Hematopoietic multipotent progenitor cell treated with erythropoietin and hydrocortisone succinate and interleukin-3 and kit ligand, for 15 days (in vitro differentiated cells): ENCODE data around the gene TSPAN14.
"Not testable (repeated sequence)": the region's sequence is repeated elsewhere in the genome, so short reads cannot be mapped to it uniquely, and the experiment has no call there.

Experiments used
- DNase-seq: peaks from one replicate; pipeline ENCODE4 v3.0.0-alpha.2; 2015; ENCODE audit warnings: low spot score

TSPAN14 gene

GRCh38 chr10:80453842-80454512 is at the start of gene TSPAN14:
TSS of gene TSPAN14 (plus strand) at chr10:80454310. CDS start at chr10:80489234, 34,924 bp downstream.
- peak; percentile 78 for DNase-seq

DNA sequence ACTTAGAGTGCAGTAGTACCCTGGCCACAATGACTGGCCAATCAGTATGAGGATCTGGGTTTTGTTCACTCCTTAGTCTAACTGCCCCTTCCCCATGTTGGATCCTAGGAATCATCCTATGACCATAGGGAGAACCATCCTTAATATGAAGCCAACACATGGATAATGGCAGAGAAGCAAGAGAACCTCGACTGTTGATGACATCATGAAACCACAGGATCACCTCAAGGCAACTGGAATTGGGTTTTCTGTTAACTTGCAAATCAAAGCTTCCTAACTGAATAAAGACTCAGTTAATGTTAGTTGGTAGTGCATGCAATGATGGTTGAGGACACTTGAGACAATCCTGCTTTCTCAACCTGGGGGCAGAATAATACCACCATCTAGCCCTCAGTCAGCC is 49.1 kb upstream of the TSPAN14 start:
- DNase-seq: no peak

DNA sequence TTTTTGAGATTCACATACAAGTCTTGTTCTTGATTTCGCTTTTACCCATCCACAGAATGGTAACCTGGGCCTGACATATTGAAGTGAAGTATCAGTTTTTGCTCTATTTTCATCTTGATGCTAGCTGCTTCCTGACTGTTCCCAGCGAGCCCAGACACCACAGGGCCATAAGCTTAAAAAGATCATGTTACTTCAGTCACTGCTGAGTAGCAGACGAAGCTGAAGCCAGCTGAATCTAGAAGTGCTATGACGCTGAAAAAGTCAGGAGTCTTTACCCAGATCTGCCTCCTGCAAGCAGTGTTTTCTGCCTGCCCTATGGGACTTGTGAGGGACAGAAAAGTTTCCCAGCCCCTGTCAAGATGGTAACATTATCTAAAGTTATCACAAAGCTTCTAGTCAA is 48.5 kb upstream of the TSPAN14 start:
- no peak for DNase-seq

- DNase-seq: no peak
These were observed 47.9 kb upstream of the TSPAN14 start for GRCh38 chr10:80406204-80406603.

DNA sequence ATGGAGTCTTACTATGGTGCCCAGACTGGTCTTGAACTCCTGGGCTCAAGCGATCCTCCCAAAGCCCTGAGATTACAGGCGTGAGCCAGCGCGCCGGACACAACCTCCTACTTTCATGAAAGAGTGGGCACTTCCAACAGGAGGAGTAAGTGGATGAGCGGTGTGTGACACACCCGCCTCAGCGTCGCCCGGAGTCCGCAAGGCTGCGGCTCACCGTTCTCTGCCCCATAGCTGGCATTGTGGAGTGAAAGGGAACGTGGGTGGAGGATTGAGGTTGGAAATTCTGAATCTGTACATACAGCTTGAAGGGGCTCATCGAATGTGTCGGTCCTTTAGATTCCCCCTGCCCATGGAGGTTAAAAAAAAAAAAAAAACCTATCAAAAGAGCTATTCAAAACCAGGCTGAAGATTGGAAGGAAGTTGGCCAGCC is 46.3 kb upstream of the TSPAN14 start:
- DNase-seq: no peak

DNA sequence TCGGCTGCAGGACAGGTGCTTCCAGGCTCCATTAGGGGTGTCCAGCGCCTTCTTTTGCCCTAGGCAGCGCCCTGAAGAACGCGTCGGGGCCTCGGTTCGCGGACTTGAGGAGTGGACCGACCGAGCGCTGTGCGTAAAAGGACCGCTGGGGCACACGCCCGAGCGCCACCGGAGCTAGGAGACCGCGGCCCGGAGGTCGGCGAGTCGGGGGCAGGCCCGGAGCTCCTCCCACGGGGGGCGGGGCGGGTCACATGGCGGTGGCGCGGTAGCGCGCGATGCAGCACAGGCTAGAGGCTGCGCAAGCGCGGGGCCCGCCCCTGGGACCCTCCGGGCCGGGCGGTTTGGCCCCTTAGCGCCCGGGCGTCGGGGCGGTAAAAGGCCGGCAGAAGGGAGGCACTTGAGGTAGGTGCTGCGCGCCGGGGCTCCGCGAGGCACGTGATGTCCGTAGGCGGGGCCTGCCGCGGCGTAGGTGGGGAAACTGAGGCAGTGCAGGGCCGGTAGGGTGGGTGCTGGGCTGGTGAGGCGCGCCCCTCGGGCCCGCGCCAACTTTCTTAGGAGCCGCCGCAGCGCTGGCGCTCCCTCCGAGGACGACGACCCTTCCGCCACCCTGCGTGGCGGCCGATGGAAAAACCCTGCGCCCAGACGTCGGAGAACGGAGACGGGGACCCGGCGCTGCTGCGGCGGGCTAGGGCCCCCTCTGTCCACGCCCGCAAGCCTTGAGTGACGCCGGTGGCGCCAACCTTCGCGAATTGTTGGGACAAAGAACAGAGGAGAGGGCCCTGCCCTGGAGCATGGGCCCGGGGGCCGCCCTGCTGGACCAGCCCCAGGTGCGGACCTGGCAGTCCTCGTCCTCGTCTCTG is 45.6 kb upstream of the TSPAN14 start, which contains the start of gene PRXL2A:
PRXL2A (plus strand) TSS at position 310 of the 860 bp plus-strand sequence. CDS start 11,917 bp downstream, outside the sequence.
- DNase-seq: no peak

GRCh38 chr10:80409121-80409520 is 45.0 kb upstream of the TSPAN14 start:
- DNase-seq: no peak

DNA sequence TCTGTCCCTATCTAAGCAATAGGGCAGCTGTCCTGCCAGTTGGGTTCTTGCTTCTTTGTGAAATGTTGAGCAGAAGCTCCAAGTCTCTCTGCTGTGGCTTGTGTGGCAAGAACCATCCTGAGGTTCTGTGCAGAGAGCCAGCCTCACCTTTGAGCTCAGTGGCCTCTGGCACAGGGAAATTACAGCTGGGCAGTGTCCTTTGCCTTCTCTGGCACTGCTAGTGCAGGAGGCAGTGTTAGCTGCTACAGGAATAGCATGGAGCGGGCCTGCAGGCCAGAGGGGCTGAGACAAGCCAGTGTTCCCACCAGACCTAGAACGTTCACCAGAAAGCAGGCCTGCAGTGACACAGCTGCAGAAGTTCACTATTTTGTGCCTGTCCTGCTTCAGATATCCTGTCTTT is 44.0 kb upstream of the TSPAN14 start:
- no peak for DNase-seq

DNA sequence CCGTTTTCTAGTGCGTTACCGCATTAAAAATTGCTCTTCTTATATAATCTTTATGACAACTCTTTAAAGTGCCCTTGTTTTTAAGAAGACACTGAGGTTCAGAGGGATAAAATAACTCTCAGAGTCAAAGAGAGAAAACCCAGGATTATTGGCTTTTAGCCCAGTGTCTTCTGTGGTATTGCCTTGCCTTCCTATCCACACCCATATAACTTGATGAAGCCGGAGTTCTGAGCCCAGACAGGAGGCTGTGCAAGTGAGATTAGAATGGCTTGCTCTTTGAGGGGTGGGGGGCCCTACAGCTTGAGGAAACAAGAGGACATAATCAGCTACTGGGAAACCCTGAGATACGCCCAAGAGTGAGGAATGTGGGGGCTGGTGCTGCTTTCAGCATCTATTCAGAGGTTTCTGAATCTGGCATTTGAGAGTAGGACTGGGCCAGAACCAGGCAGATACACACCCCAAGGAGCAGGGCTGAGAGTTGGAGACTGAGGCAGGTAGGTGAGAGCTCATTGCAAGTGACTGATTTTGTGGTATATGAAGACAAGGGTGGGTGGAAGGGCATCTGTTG is 43.4 kb upstream of the TSPAN14 start:
- DNase-seq: peak; percentile 34

DNA sequence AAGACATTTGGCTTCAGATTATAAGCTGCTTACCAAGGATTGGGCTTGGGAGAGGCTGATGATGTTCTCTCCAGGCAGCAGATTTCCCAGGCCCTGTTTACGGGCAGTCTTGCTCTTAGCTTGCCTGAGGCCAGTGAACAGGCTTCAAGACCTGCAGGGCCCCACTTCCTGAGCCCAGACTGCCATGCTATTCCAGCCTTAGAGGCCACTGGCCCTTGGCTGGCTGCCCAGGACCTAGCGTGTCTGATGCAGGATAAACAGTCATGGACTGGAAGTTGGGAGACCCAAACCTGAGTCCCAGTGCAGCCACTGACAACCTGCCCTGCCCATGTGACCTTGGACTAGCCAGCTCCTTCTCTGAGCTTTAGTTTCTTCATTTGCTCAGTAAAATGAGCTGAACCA is 42.8 kb upstream of the TSPAN14 start:
- no peak for DNase-seq

DNA sequence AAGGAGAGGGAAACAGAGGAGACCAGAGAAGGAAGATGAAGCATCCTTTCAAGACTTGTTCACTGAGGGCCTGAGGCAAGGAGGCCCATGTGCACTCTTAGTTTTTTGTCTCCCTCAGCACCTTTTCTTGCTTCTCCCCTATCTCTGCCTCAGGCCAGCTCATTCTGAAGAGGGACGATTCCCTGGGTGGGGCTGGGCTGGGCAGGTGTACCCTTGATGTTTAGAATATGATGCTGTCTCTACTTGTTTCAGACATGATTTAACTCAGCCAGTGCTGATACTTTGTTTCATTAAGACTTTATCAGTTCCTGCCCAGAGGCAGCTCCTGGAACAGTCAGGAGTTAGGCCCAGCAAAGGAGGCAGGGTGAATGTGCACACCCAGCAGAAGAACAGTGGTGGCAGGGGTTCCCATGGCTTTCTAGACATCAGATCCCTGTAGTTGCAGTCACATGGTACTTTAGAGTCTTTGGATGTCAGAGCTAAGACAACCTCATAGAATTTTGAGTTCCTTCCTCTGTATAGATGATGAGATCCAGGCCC is 42.4 kb upstream of the TSPAN14 start:
- no peak for DNase-seq

GRCh38 chr10:80412486-80412885 is 41.6 kb upstream of the TSPAN14 start:
- no peak for DNase-seq

GRCh38 chr10:80413271-80413996 is 40.7 kb upstream of the TSPAN14 start:
- DNase-seq: no peak

- DNase-seq: no peak
These were observed 39.8 kb upstream of the TSPAN14 start for GRCh38 chr10:80414142-80414895.

DNA sequence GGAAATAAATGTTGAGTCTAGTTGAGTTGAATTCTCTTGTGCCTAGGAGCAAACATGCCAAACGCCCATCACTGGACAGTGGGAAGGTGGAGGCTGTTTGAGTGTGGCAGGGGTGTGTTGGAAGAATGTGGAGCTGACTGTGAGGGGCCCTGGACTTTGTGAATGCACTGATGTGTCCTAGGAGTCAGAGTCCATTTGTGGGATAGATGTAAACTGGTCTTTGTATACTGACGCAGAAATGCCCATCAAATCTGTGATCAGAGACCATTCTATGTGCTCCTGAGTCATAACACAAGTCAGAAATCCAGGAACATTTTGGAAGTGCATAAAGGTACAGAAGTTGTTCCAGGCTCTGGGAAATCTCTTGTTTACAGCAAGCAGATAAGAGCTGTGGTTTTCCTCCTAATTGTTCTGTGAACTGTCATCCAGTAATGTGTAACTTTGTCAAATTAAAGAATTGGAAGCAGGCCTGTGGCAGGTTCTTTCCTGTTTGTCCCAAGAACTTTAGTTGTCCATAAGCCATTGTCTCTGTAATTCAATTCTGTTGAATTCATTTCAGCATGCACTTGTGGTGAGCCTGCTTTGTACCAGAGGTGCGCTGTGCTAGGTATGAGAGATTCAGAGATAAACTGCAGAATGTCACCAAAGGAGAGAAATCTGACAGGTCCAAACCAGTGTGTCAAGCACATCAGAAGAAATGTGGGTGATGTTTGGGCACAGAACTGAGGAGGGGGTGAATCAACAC is 38.2 kb upstream of the TSPAN14 start:
- no peak for DNase-seq

DNA sequence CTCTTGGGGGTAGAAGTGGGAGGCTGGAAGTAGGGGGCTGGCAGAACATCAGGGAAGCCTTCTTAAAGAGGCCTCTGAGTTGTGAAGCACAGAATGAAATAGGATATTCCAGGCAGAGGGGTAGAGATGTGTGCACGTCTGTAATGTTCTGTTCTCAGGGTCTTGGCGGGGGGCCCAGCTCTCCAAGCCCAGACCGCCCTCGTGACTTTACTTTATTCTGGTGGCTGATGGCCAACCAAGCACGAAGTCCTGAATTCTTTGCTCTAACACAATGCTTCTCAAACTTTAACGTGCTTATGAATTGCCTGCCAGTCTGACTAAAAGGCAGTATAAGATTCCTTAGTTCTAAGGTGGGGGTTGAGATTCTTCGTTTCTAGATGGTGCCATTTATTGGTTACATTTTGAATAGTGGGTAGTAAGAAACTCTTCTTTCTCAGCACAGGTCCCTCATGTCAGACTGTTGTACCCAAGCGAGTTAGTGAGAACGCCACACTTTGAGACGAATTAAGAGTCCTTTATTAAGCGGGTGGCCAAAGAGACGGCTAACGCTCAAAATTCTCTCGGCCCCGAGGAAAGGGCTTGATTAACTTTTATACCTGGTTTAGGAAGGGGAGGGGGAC is 37.5 kb upstream of the TSPAN14 start:
- no peak for DNase-seq

GRCh38 chr10:80417256-80417655 is 36.9 kb upstream of the TSPAN14 start:
- not testable (repeated sequence) for DNase-seq

DNA sequence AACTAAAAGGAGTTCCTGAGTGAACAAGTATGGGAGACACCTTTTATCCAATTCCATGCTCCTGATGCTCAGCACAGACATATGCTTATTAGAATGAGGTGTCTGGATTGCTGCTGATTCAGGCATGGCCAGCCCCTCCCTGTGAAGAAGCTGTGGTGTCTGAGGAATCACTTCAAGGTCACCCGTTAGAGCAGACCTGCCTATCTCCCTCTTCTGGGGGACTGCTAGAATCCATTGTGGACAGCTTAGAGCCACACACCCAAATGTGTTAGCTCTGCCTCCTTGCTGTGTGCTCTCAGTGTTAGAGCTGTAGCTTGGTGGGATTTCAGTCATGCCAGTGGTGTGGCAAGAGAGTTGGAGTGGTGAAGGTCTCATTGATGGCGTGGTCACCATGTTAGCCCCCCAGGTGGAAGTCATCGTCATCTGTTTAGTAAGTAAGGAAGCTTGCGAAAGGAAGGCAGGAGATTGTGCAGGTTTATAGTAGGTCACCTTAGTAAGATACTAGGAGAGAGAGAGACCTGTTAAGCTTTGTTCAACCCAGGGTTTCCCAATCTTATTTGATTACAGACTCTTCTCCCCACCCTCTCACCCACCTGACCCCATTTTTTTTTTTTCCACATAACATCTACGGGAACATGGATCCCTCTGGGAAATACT is 32.9 kb upstream of the TSPAN14 start:
- DNase-seq: no peak
